Right hindlimb (tissue), 1 donor: Measurements from ENCODE around the gene ZNF407.

Experiments used
- DNase-seq: peaks from one replicate; pipeline ENCODE4 v3.0.0-alpha.2; 2018

ZNF407 gene

GRCh38 chr18:74732380-74732779, 134.7 kb downstream of the ZNF407 start:
- no peak for DNase-seq

DNA sequence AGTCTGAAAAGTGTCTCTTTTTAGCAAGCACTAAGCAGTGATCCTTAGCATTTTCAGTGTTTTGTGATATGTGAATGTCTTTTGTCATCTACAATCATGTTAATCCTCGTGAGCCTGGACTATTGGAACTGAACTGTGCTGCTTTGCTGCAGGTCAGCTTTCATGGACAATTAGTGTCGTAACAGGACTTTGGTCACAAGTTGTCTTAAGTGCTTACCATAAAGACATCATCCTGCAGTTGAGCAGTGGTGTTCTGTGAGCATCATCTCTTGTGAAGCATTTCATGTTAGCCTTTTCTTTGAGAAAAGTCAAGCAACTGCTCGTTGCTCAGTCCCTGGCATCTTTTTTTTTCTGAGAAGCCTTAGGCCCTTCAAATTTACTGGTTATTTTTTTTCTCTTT, 135.9 kb downstream of the ZNF407 start:
- DNase-seq = no peak

- no peak for DNase-seq
Observed at GRCh38 chr18:74734013-74734444, 136.4 kb downstream of the ZNF407 start.

GRCh38 chr18:74739926-74740325, 142.3 kb downstream of the ZNF407 start:
- DNase-seq = no peak

DNA sequence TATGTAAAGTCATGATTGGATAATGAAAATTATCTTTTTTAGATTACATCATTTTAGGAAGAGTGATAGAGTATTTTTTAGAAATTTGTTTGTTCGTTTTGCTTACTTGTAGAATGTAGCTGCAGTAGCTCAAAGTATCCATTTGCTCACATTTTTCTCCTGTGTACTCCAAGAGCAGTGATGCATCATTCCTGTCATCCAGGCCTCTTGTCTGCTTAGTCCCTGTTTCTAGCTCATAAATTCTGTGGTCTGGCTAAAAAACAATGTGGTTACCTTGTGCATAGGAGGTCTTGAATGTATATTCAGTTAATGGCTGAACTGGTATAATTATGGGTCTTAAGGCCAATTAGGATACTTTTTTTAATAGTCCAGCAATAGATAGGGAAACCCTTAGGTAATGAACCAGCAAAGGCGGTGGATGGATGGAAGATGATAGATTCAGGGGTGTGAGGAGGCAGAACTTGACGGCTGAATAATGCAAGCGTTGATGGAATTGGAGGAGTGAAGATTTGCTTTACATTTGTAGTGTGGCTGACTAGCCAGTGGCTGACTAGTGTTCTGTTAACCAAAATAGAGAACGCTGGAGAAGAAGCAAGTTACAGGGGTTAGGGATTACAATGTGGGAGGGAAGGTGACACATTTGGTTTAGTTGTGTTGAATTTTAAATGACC, 145.0 kb downstream of the ZNF407 start:
- no peak for DNase-seq

DNA sequence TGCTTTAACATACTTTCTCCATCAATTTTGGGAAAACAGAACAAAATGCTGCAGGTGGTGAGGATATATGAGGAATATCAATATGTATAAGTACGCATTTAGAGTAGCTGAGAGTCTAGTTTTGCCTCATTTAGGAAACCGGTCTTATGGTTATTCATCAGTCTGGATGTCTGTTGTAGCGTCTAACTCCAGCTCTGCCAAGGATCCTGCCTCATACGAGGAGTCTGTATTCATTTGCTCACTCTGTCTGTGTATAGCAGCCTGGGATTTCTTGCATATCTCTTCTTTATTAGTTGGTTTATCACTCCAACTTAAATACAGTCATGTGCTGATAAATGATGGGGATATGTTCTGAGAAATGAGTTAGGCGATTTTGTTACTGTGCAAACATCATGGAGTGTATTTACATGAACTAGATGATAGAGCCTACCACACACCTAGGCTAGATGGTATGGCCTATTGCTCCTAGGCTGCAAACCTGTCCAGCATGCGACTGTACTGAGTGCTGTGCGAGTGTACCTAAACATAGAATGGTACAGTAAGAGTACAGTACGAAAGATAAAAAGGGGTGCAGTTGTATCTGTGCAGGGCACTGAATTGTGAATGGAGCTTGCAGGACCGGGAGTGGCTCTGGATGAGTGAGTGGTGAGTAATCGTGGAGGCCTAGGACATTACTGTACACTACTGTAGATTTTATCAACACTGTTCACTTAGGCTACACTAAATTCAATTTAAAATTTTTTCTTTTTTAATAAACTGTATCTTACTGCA, 148.1 kb downstream of the ZNF407 start:
- no peak for DNase-seq

DNA sequence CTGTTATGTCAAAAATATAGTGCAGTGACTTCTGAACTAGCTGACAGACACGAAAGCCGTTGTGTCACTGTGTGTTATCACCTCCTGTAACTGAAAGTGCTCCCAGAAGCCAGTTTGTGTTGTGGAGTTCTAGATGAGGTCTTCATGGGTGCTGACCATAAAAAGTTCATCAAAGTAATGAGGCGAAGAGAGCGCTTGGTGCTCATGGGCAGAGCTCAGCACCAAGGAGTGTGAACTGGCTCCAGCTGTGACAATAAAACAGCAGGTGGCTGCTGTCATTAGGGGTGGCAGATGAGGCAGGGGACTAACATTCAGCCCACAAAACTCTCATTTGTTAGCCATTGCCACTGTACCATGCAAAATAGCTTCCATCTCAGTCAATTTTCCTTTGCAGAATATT, 151.1 kb downstream of the ZNF407 start:
- DNase-seq = no peak

DNA sequence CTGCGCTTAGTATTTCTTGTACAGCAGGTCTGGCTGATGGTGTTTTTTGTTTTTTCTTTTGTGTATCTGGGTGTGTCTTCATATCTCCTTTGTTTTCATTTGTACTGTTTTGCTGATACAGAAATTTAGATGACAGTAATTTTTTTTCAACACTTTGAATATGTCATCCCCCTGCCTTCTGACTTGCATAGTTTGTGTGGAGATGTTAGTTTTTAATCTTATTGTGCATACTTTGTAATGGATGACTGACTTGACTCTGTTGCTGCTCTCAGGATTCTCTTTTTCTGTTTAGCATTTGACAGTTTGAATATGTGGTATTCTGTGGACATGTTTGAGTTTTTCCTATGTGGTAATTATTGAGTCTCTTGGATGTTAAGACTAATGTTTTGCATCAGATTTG, 161.3 kb downstream of the ZNF407 start:
- DNase-seq = no peak

GRCh38 chr18:74760026-74760425, 162.4 kb downstream of the ZNF407 start:
- DNase-seq = no peak

DNA sequence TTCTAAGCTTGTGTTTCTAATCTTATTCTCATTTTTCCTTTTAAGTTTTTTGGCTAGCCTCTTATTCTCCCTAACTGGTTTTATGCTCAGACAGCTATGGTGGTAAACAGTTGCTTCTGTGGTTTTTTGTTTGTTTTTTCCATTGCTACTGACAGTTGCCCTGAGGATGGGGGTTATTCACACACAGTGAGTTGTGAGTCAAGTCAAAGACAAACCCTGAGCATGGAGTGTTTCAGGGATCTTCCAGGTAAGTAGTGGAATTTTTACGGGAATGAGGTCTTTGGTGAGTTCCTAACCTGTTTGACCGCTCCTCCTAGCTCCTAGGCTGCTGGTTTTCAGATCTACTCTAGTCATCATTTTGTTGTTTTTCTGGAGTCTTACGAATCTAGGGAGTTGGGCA, 162.8 kb downstream of the ZNF407 start:
- DNase-seq = no peak

DNA sequence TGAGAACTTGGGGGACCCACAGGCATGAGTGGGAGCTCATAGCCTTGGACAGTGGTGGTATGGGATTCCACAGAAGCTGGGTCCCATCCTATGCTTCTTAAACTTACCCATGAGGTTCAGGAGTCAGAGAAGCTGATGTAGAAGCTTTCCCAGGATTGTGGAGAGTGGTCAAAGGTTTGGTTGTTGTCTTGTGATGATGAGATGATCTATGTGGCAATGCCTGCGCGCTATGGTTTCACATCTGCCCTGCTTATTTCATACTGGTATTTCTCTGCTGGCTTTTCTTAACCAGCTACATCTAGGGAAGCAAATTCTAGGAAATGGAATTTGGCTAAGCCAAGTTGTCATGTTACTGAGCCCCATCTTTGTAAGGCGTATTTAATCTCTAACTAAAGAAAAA, 168.6 kb downstream of the ZNF407 start:
- DNase-seq = no peak

GRCh38 chr18:74768096-74768495, 170.4 kb downstream of the ZNF407 start:
- DNase-seq = no peak

- no peak for DNase-seq
Observed at GRCh38 chr18:74773171-74773624, 175.5 kb downstream of the ZNF407 start.

DNA sequence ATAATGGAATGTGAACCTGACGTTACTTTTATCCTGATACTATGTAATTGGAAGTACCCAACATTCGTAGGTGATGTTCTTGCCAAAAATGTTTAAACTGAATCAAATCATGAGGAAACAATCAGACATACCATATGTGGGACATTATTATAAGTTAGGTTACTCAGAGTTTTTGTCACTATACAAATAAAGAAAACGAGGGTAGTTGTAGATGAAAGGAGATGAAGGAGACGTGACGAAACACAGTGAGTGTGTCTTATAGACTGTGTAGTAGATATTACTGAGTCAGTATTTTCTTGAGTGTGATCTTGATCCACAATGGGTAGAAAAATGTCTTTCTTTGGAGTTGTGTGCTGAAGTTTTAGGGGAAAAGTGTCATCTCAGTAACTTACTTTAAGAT, 176.8 kb downstream of the ZNF407 start:
- no peak for DNase-seq

DNA sequence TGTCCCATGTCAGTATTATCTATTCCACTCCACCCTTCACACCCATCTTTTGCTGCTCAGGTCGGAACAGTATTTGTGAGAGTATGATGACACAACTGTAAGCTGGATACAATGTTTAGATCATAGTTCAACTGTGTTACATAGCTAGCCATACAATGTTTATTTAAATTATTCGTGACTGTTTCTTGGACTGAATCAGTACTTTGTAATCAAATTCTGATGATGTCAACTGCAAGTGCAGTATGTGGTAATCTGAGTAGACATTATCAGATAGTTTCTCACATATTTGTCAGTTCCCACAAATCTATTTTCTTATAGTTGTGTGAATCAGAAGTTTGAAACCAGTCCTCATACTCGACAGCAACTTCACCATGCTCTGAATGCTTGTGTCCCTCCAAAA, 177.6 kb downstream of the ZNF407 start:
- DNase-seq = no peak

GRCh38 chr18:74778191-74778847, 180.6 kb downstream of the ZNF407 start:
- DNase-seq = no peak

DNA sequence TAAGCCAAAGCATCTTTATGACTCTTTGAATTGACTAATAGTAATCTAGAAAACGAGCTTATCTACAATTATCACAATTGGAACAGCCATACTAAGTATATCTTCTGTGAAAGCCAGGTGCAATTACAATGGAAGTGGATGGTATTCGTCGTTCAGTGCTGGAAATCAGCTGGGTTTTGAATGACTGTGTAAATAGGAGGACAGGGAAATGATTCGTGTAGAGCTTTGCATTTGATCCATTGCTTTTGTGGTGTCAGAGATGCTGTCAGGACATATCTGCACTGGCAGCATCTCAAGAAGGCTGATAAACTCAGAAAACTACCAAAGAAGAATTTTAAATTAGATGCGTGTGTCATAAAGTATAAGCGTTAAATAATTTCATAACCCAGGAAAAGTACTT, 187.1 kb downstream of the ZNF407 start:
- no peak for DNase-seq

DNA sequence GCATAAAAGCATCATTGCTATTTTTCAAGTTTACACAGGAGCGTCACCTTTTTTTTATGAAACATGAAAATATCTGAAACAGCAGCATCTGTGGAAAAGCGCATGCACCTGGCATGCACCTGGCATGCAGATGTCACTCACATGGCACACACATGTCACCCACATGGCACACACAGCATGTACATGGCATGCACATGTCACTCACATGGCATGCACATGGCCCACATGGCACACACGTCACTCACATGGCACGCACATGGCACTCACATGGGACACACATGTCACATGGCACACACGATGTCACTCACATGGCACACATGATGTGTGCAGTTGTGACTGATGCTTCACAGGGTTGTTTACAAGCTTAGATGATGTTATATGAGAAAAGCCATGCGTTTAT, 188.0 kb downstream of the ZNF407 start:
- DNase-seq = no peak

GRCh38 chr18:74788657-74789056, 191.0 kb downstream of the ZNF407 start:
- no peak for DNase-seq

DNA sequence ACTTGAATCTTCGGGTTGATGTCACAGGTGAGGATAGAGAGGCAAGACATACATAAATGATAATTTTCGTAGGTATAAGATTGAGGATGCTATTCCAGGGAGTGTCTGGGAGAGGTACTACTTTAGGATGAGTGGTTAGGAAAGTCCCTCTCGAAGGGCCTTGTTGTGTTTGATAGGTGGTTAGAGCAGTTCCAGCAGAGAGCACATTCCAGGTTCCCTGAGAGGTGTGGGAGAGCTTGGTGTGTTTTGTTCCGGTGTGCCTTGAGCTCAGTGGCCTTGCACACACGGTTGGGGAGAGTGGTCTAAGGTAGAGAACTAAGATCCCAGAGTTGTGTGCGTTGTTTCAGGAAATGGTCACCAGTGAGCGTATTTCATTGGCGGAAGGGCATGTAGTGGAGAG, 191.4 kb downstream of the ZNF407 start:
- DNase-seq = no peak

- no peak for DNase-seq
Observed at GRCh38 chr18:74790451-74790850, 192.8 kb downstream of the ZNF407 start.

DNA sequence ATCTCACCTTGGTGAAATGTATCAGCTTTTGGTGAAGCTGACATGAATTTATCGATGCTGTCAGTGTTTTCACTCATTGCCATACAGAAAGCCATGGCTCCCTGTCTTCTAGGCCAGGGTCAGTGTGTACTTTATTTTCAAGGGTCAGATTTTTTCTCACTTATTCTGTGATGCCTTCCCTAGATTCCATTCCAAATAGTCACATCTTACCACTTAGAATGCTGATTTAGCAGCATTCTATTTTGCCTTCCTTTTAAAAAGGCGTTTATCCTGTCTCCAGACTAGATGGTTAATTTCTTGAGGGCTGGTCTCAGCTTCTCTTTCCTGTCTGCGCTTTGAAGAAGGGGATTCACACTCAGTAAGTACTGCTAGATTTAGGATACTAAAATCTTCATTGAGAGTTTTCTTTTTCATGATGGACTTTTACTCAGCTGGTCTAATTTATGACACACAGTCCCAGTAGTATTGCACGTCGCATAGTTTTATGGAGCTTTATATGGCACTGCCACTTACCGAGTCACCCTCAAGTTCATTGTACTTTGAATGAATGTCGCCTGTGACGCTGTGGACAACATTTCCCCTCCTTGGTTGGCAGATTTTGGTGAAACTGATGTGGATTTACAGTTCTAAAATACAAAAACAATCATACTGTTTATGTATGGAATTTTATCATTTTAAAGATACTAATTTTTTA, 194.0 kb downstream of the ZNF407 start:
- no peak for DNase-seq

GRCh38 chr18:74793746-74794145, 196.1 kb downstream of the ZNF407 start:
- no peak for DNase-seq
